Upper lobe of left lung (tissue), 6 donors: ENCODE data around the gene TNS3. TPM values are rescaled to one million over a fixed set of nuclear protein-coding genes. Genes with fewer than 3 reads are reported as not detected.

ENCODE experiments used
- ATAC-seq, 2 donors: fragments of 200-7000 bp; cut with Tn5 transposase; one replicate each; pipeline ENCODE4 v1.9.1; 2022; ENCODE audit warnings: mild to moderate bottlenecking in 2 of 2, moderate library complexity in 2 of 2; ENCODE audit not compliant: low FRiP score in 2 of 2
- DNase-seq, 2 donors: peaks; one replicate each; pipeline ENCODE4 v3.0.0-alpha.2; 2019 to 2020
- H3K27ac ChIP-seq, 4 donors: fragments of 200-600 bp; sonication (generic); one replicate each; pipeline ENCODE4 v1.5.1; 2016 to 2019
- H3K27me3 ChIP-seq, 4 donors: fragments of 200-600 bp; sonication (generic); one replicate each; pipeline ENCODE4 v1.5.1; 2017 to 2019
- H3K36me3 ChIP-seq, 4 donors: fragments of 200-600 bp; sonication (generic); one replicate each; pipeline ENCODE4 v1.5.1; 2016 to 2019
- H3K4me1 ChIP-seq, 4 donors: fragments of 200-600 bp; sonication (generic); one replicate each; pipeline ENCODE4 v1.5.1; 2018 to 2019
- H3K4me3 ChIP-seq, 4 donors: fragments of 200-600 bp; sonication (generic); one replicate each; pipeline ENCODE4 v1.5.1; 2017 to 2019; ENCODE audit warnings: mild to moderate bottlenecking in 2 of 4, moderate library complexity in 1 of 4
- H3K9me3 ChIP-seq, 4 donors: fragments of 200-600 bp; sonication (generic); one replicate each; pipeline ENCODE4 v1.5.1; 2018 to 2019
- CTCF ChIP-seq, 6 experiments: fragments of 450-650 bp in 4 of 6; fragments of 200-600 bp in 2 of 6; sonication (generic) in 2 of 6; IDR thresholded peaks; one replicate each; pipeline ENCODE4 v1.5.1; 2016 to 2019; ENCODE audit warnings: antibody characterized with exemption in 6 of 6
- EP300 ChIP-seq, 4 donors: sonication (generic); formaldehyde crosslinking; IDR thresholded peaks; one replicate each; pipeline ENCODE4 v1.5.1; 2017; ENCODE audit warnings: antibody characterized with exemption in 4 of 4, control low read depth in 2 of 4
- POLR2A ChIP-seq, 4 donors: fragments of 450-650 bp; IDR thresholded peaks; one replicate each; pipeline ENCODE4 v1.5.1; 2016 to 2017; ENCODE audit warnings: antibody characterized with exemption in 4 of 4, mild to moderate bottlenecking in 2 of 4
- POLR2AphosphoS5 ChIP-seq, 2 donors: sonication (generic); formaldehyde crosslinking; IDR thresholded peaks; one replicate each; pipeline ENCODE4 v1.5.1; 2017; ENCODE audit warnings: antibody characterized with exemption in 2 of 2
- WGBS, 2 donors: methylation state at CpG; one replicate each; pipeline ENCODE4 v1.1.5; 2017 to 2018; 5-methylcytosine and 5-hydroxymethylcytosine counted together
- total RNA-seq, 6 donors: library from RNA; depleted of rRNA in 4 of 6; stranded (reverse); fragments of >200 nt in 4 of 6; gene quantifications; one replicate each; pipeline versions ENCODE4 v1.1.0 to v1.2.1, GENCODE V29; 2016 to 2021
- donor health status: DM: no; HTN: no; CAD: no; lungs with moderate emphysema.
- donor health status: DM: no; HTN: yes; CAD: no; lungs with severe emphysema.

Gene TNS3
- total RNA-seq, 6 donors from 2014 or later: 90.6 to 266 (median 143) TPM

GRCh38 chr7:47328392-47329319 lies 253.3 kb downstream of the TNS3 start:
- Histone ChIP-seq H3K27ac (peak overlapping the region; percentile 79 to 91 (median 82)), H3K27me3 (no peaks in the 10 kb centered on the region), H3K4me3 (peak overlapping the region in 2 of 4 donors; percentile 22 to 40), H3K9me3 (no peaks in the 10 kb centered on the region), H3K4me1 (peaks cover 54 to 69% (median 62%) of the 10 kb centered on the region in 4 donors), H3K36me3 (peaks cover 0 to 7% (median 0%) of the 10 kb centered on the region in 4 donors)
- DNase-seq (no peak), ATAC-seq (peak; percentile 1 to 16)
- TF ChIP-seq CTCF (IDR thresholded peaks at IDR 0.05) (no peak), EP300 (IDR thresholded peaks at IDR 0.05) (no peak), POLR2A (IDR thresholded peaks at IDR 0.05) (no peak), POLR2AphosphoS5 (IDR thresholded peaks at IDR 0.05) (no peak)
- WGBS, 2 donors: 74 to 76% methylated on average over 7 of the region's 7 CpGs

GRCh38 chr7:47327698-47328391 lies 254.1 kb downstream of the TNS3 start:
- TF ChIP-seq POLR2AphosphoS5 (IDR thresholded peaks at IDR 0.05): peak; percentile 22 to 70
- no peak for TF ChIP-seq EP300 (IDR thresholded peaks at IDR 0.05)
- Histone ChIP-seq H3K9me3 (no peaks in the 10 kb centered on the region), H3K4me3 (peak overlapping the region in 3 of 4 donors; percentile 22 to 40 (median 40)), H3K27ac (peak overlapping the region; percentile 79 to 91 (median 82)), H3K4me1 (peaks cover 48 to 62% (median 59%) of the 10 kb centered on the region in 4 donors), H3K36me3 (peaks cover 0 to 7% (median 0%) of the 10 kb centered on the region in 4 donors), H3K27me3 (no peaks in the 10 kb centered on the region)
- DNase-seq: peak; percentile 88 to 93
- 23 to 34% methylated on average over 16 to 24 of the region's 24 CpGs for WGBS, 2 donors
- peak; percentile 82 to 90 for ATAC-seq

DNA sequence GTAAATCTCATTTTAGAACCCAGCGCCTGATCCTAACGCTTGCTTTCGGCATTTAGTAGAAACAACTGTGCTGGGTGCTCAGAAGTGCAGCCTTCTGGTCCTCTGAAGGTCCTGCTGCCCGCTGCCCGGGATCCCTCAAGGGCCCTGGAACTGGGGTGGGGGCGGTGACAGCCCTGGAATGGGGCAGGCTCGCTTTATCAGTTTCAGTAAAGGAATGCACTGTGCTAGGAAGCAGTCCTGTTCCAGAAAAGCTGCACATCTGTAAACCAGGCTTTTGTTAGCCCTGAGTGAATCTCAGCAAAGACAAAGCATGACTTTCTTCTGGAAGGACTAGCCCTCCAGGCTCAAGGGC lies 254.6 kb downstream of the TNS3 start:
- Histone ChIP-seq H3K9me3 (no peaks in the 10 kb centered on the region), H3K4me3 (peak overlapping the region in 3 of 4 donors; percentile 22 to 40 (median 40)), H3K4me1 (peaks cover 44 to 59% (median 55%) of the 10 kb centered on the region in 4 donors), H3K36me3 (peaks cover 0 to 7% (median 0%) of the 10 kb centered on the region in 4 donors), H3K27ac (peak overlapping the region; percentile 79 to 91 (median 82)), H3K27me3 (no peaks in the 10 kb centered on the region)
- 70 to 77% methylated on average over 7 of the region's 7 CpGs for WGBS, 2 donors
- no peak for ATAC-seq
- peak in 1 of 2 donors; percentile 29 for DNase-seq
- no peak for TF ChIP-seq POLR2AphosphoS5 (IDR thresholded peaks at IDR 0.05)
- TF ChIP-seq EP300 (IDR thresholded peaks at IDR 0.05): no peak
- TF ChIP-seq CTCF (IDR thresholded peaks at IDR 0.05): no peak
- no peak for TF ChIP-seq POLR2A (IDR thresholded peaks at IDR 0.05)

GRCh38 chr7:47326808-47327207 lies 255.1 kb downstream of the TNS3 start:
- 54 to 65% methylated on average over 8 of the region's 8 CpGs for WGBS, 2 donors
- peak in 1 of 2 donors; percentile 43 for ATAC-seq
- peak in 1 of 2 donors; percentile 70 for DNase-seq
- H3K27me3 ChIP-seq: no peaks in the 10 kb centered on the region
- peaks cover 39 to 54% (median 50%) of the 10 kb centered on the region in 4 donors for H3K4me1 ChIP-seq
- peak overlapping the region in 3 of 4 donors; percentile 22 to 40 (median 40) for H3K4me3 ChIP-seq
- peak overlapping the region; percentile 79 to 91 (median 82) for H3K27ac ChIP-seq
- H3K9me3 ChIP-seq: no peaks in the 10 kb centered on the region
- TF ChIP-seq EP300 (IDR thresholded peaks at IDR 0.05) (no peak), POLR2AphosphoS5 (IDR thresholded peaks at IDR 0.05) (peak in 1 of 2 donors; percentile 43)
- H3K36me3 ChIP-seq: peaks cover 0 to 7% (median 0%) of the 10 kb centered on the region in 4 donors

GRCh38 chr7:47326220-47326619 lies 255.7 kb downstream of the TNS3 start:
- ATAC-seq (no peak), DNase-seq (no peak)
- Histone ChIP-seq H3K27ac (peak overlapping the region in 3 of 4 donors; percentile 27 to 91 (median 84)), H3K4me1 (peaks cover 38 to 49% (median 45%) of the 10 kb centered on the region in 4 donors), H3K27me3 (no peaks in the 10 kb centered on the region), H3K9me3 (no peaks in the 10 kb centered on the region), H3K4me3 (peak overlapping the region in 2 of 4 donors; percentile 22 to 40), H3K36me3 (peaks cover 0 to 10% (median 0%) of the 10 kb centered on the region in 4 donors)
- WGBS, 2 donors: 61 to 71% methylated on average over 2 of the region's 2 CpGs
- TF ChIP-seq POLR2A (IDR thresholded peaks at IDR 0.05): no peak
- peak in 1 of 6 experiments; percentile 15 for TF ChIP-seq CTCF (IDR thresholded peaks at IDR 0.05)
